ENCODE measurements around the gene MEPCE.

MEPCE gene

GRCh38 chr7:100407285-100408180, 22.1 kb upstream of the MEPCE start:
- DNase-seq (ENCODE audit: low read depth, low spot score), result peak; percentile 61

GRCh38 chr7:100411101-100411500, 18.5 kb upstream of the MEPCE start:
- DNase-seq (ENCODE audit: low read depth, low spot score), result no peak

GRCh38 chr7:100413346-100413745, 16.3 kb upstream of the MEPCE start:
- no peak for DNase-seq (ENCODE audit: low read depth, low spot score)

- DNase-seq (ENCODE audit: low read depth, low spot score), result no peak
Observed at GRCh38 chr7:100413889-100414288, 15.7 kb upstream of the MEPCE start.

DNA sequence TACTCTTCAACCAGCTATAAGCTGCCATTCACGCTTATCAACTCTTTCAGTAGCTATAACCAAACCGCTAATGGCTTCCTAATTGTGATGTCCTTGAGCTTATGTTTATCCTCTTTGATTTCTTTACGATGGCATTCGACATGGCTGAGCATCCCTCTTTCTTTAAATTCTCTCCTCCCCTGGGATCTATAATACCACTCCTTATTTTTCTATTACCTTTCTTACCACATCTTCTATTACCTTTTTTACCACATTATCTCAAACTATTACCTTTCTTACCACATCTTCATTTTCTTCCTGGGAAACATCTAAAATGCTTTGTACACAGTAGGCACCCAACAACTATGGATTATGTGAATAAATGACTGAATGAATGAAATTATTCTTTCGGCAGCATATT, 14.2 kb upstream of the MEPCE start:
- DNase-seq (ENCODE audit: low read depth, low spot score), result no peak

- no peak for DNase-seq (ENCODE audit: low read depth, low spot score)
Observed at GRCh38 chr7:100418930-100419659, 10.5 kb upstream of the MEPCE start.

GRCh38 chr7:100419660-100420226, 9.9 kb upstream of the MEPCE start:
- no peak for DNase-seq (ENCODE audit: low read depth, low spot score)

GRCh38 chr7:100423315-100423714, 6.3 kb upstream of the MEPCE start:
- no peak for DNase-seq (ENCODE audit: low read depth, low spot score)

DNA sequence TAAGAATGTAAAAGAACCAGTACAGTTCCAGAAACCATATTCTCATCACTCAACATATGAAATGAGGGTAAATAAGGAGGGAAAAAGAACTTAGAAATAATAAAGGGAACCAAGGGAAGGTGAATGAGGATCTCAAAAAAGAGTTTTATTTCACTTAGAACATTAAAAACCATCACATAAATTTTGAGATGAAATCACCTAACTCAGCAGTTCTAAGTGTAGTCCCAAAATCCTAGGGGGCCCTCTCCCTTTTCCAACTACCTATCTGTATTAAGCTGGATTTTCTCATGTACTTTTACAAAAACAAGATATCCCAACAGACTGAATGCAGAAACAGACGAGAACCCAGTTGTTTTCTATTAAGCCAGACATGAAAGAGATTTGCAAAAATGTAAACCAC, 4.3 kb upstream of the MEPCE start:
- DNase-seq (ENCODE audit: low read depth, low spot score), result no peak

DNA sequence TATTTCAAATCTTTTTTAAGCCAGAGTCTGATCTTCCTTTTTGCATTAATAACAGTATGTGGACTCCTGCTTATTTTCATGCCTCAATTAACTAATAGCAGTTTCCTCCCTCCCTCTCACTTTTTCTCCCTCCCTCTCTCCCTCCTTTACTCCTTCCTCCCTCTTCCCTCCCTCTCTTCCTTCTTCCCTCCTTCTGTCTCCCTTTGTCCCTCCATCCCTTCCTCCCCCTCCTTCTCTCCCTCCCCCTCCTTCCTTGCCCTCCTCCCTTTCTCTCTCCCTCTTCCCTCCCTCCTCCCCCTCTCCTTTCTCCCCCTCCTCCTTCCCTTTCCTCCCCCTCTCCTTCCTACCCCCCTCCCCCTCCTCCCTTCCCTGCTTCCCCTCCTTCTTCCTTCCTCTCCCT, 3.1 kb upstream of the MEPCE start:
- no peak for DNase-seq (ENCODE audit: low read depth, low spot score)

DNA sequence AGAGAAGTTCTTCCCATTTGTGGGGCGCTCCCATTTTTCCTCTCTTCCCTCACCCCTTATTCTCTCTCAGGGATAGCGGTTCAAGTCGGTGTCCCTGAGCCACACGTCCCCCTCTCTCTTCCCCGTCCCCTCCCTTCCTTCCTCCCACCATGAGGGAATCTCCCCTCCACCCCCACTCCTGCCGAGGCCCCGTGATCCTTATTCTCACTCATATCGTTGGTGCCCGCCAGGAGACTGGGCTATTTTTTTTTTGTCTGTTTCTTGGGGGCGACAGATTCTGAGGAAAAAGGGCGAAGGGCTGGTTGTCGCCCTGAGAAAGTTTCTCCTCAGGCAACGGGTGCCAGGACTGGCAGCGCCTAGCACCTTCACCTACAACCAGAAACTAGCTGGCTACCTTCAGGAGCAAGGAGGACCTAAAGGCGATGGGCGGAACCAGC, 1.9 kb upstream of the MEPCE start:
- no peak for DNase-seq (ENCODE audit: low read depth, low spot score)

DNA sequence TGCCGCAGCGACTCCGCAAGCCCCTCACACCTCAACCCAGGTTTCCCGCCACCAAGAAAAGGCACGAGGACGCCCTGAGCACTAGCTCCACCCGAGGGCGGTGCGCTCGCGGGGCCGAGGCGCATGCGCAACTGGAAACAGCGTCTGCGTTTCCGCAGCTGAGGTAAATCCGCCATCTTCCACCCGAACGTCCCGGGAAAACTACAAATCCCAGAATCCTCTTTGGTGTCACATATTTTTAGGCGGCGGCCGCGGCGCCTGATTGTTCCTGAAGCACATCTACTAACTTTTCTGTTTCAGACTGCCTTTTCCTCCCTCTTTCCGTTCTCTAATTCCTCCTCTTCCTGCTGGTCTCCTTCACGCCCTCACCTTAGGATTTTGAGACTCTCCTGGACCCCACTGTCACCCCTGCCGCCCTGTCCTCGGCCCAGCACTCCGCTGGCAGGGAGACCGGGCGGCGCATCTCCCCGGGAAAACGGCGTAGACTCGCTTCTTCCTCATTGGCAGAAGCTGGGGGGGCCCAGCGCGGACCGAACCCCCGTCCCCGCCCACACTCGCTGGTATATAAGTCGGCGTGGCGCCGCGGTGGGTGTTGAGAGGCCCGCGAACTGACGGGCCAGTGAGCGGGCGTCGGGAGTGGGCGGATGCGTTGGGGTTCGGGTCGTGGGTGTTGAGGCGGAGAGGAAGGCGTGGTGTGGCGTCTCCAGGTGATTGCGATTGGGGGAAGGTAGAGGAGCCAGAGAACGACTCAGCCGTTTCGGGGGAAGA, 1.2 kb upstream of the MEPCE start, which contains the start of gene ZCWPW1:
ZCWPW1 (minus strand) TSS at position 505 of the 768 bp plus-strand sequence. CDS start 8,054 bp downstream, outside the sequence.
- peak; percentile 97 for DNase-seq (ENCODE audit: low read depth, low spot score)

DNA sequence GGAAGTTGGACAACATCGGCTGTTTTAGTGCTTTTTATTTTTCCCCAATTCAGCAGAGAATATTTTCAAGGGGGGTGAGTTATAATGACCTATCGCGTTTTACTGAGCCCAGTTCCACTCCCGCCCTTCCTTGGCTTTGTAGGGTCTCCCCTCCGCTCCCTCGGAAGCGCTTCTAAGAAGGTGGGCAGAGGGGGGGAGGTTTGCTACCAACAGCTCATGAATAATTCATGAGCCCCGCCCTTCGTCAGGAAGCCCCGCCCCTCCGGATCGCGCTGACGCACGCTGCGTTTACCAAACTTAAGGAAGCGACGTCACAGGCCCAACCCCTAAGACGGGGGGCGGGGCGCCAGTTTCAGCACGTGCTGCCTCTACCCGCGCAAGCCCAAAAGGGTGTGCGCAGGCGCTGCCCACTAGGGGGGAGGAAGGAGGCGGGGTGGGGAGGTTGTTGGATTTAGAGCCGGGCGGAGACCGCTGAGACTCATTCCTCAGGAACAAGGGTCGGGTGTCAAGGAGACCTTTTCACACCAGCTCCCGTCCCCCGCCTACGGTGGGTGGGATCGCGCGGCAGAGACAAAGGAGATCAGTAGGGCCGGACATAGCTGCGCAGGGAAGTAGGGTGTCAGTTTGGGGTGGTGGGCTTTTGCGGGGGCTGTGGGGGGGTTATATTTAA, 529 bp upstream of the MEPCE start:
- peak; percentile 100 for DNase-seq (ENCODE audit: low read depth, low spot score)

DNA sequence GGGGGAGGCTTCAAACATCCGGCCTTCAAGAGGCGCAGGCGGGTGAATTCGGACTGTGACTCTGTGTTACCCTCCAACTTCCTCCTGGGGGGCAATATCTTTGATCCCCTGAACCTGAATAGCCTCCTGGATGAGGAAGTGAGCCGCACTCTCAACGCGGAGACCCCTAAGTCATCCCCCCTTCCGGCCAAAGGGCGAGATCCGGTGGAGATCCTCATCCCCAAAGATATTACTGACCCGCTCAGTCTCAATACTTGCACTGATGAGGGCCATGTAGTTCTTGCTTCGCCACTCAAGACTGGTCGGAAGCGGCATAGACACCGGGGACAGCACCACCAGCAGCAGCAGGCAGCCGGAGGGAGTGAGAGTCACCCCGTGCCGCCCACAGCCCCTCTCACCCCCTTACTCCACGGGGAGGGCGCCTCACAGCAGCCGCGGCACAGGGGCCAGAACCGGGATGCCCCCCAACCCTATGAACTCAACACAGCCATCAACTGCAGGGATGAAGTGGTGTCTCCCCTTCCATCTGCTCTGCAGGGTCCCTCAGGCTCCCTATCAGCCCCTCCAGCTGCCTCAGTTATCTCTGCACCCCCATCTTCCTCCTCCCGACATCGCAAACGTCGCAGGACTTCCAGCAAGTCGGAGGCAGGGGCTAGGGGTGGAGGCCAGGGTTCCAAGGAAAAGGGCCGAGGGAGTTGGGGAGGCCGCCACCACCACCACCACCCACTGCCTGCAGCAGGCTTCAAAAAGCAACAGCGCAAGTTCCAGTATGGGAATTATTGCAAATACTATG, 1.1 kb downstream of the MEPCE start:
- no peak for DNase-seq (ENCODE audit: low read depth, low spot score)

DNA sequence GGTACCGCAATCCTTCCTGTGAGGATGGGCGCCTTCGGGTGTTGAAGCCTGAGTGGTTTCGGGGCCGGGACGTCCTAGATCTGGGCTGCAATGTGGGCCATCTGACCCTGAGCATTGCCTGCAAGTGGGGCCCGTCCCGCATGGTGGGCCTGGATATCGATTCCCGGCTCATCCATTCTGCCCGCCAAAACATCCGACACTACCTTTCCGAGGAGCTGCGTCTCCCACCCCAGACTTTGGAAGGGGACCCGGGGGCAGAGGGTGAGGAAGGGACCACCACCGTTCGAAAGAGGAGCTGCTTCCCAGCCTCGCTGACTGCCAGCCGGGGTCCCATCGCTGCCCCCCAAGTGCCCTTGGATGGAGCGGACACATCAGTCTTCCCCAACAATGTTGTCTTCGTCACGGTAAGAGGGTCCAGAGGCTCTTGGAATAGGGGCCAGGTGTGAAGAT, 1.7 kb downstream of the MEPCE start:
- DNase-seq (ENCODE audit: low read depth, low spot score), result no peak

DNA sequence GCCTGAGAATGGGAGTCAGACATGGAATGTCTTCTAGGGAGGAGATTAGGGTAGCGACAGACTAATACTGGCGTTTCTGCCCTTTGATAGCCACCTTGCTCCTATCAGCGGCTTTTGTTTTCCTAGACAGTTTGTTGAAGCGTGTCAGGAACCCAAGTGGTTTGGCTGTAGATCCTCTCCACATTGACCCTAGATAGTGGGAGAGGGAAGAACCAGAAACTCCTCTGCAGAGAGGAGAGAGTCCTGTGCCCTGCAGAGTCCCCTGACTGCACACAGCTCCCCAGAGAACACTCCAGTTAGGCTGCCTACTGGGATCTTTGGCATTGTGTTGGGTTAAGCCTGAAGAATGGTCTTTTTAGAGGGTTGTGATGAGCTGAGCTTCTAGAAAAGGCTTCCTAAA, 2.4 kb downstream of the MEPCE start:
- no peak for DNase-seq (ENCODE audit: low read depth, low spot score)

- no peak for DNase-seq (ENCODE audit: low read depth, low spot score)
Observed at GRCh38 chr7:100432621-100433275, 3.1 kb downstream of the MEPCE start.

- DNase-seq (ENCODE audit: low read depth, low spot score), result no peak
Observed at GRCh38 chr7:100433276-100433591, 3.6 kb downstream of the MEPCE start.

- DNase-seq (ENCODE audit: low read depth, low spot score), result no peak
Observed at GRCh38 chr7:100433592-100434296, 4.1 kb downstream of the MEPCE start.
